Fibroblast of villous mesenchyme (primary cell): ENCODE data around the gene DRD3. TPM values are rescaled to one million over a fixed set of nuclear protein-coding genes. Genes with fewer than 3 reads are reported as not detected.

Source experiments
- DNase-seq: peaks from one replicate; pipeline ENCODE4 v3.0.0-alpha.2; 2010; ENCODE audit warnings: low read depth
- H3K4me3 ChIP-seq: 2 replicates; pipeline ENCODE4 v1.5.1; 2011; ENCODE audit warnings: low read depth, mild to moderate bottlenecking, low read length
- CTCF ChIP-seq: IDR thresholded peaks from 2 replicates; pipeline ENCODE4 v1.5.1; 2012; ENCODE audit warnings: low read depth, mild to moderate bottlenecking, low read length; ENCODE audit not compliant: insufficient read depth
- total RNA-seq: library from RNA; depleted of rRNA; stranded (reverse); fragments of >200 nt; gene quantifications from 2 replicates; pipeline ENCODE4 v1.2.3, GENCODE V29; 2012

The DRD3 gene
- total RNA-seq, 1 donor = not detected

DNA sequence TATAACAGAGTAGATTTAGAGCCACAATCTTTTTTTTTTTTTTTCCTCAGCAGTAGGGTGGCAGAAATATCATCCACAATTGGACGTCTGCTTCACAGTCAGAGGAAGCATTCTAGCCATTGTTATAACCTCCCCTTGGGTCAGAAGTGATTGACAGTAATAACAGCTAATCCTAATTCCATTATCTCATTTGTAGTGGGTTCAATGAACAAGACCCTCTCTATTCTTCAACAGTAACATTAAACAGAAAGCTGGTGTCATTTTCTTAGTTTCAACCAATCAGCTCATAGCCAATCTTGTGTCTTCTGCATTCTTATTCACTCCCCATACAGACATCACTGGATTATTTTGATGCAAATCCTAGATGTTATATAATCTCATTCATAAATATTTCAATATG lies 77.8 kb downstream of the DRD3 start:
- no peak for TF ChIP-seq CTCF
- no peak overlapping the region for H3K4me3 ChIP-seq
- no peak for DNase-seq

GRCh38 chr3:114095796-114096195 lies 83.1 kb downstream of the DRD3 start:
- H3K4me3 ChIP-seq = no peak overlapping the region
- no peak for TF ChIP-seq CTCF
- DNase-seq = no peak

GRCh38 chr3:114093596-114093995 lies 85.3 kb downstream of the DRD3 start:
- DNase-seq = peak; percentile 47
- no peak for TF ChIP-seq CTCF
- no peak overlapping the region for H3K4me3 ChIP-seq

DNA sequence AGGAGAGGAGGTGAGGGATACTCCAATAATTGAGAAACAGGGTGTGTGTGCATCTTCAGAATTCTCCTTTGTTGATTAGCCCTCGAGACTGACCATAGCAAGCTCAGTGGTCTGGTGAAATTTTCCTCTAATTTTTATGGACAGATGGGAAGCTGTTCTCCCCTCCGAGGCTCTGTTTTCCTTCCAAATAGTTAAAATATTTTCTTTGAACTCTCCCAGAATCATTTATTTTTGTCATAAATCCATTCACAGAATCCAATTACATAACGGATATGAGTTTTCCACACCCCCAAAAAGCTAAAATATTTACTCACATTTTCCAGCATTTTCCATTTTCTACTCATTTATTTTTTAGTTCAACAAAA lies 85.9 kb downstream of the DRD3 start:
- no peak for DNase-seq
- no peak overlapping the region for H3K4me3 ChIP-seq
- TF ChIP-seq CTCF = no peak

- no peak for DNase-seq
- no peak for TF ChIP-seq CTCF
- H3K4me3 ChIP-seq = no peak overlapping the region
Observed at GRCh38 chr3:114092151-114093015, 86.5 kb downstream of the DRD3 start.

GRCh38 chr3:114089675-114090074 lies 89.2 kb downstream of the DRD3 start:
- TF ChIP-seq CTCF = no peak
- DNase-seq = no peak
- H3K4me3 ChIP-seq = no peak overlapping the region

GRCh38 chr3:114086356-114086755 lies 92.5 kb downstream of the DRD3 start:
- DNase-seq = no peak
- TF ChIP-seq CTCF = no peak

More at GRCh38 chr3:114086356-114086755, 92.5 kb downstream of the DRD3 start:
- H3K4me3 ChIP-seq = no peak overlapping the region
